SH-SY5Y (cell line): ENCODE data around the gene SBK2.

Source experiments
- GATA2 ChIP-seq: IDR thresholded peaks from 2 replicates; pipeline ENCODE4 v1.6.1; 2011; ENCODE audit warnings: mild to moderate bottlenecking, low read depth, low read length
- GATA3 ChIP-seq: IDR thresholded peaks from 2 replicates; pipeline ENCODE4 v1.6.1; 2011; ENCODE audit warnings: low read depth, mild to moderate bottlenecking, low read length, moderate library complexity

GRCh38 chr19:55542292-55542855 lies 5.4 kb upstream of the SBK2 start:
- no peak for TF ChIP-seq GATA2
- TF ChIP-seq GATA3: no peak
